HepG2 (cell line): ENCODE data around the gene ENTPD6. TPM values are rescaled to one million over a fixed set of nuclear protein-coding genes. Genes with fewer than 3 reads are reported as not detected.
A peak's percentile ranks its signal among the peaks of the same experiment; 100 is the strongest.

ENCODE experiments used
- FLYWCH1 ChIP-seq: sonication (generic); formaldehyde crosslinking; IDR thresholded peaks from 2 replicates; pipeline ENCODE4 v1.8.1; 2023; ENCODE audit warnings: mild to moderate bottlenecking, missing genetic modification reagents
- HNRNPL ChIP-seq: fragments of 200-400 bp; formaldehyde crosslinking; IDR thresholded peaks from 2 replicates; pipeline ENCODE4 v1.6.1; 2017; ENCODE audit warnings: mild to moderate bottlenecking, low read depth, low read length
- MEF2D ChIP-seq: sonication (generic); formaldehyde crosslinking; IDR thresholded peaks from 2 replicates; pipeline ENCODE4 v1.5.1; 2020; ENCODE audit warnings: mild to moderate bottlenecking, missing genetic modification reagents
- NCOA2 ChIP-seq: sonication (generic); formaldehyde crosslinking; IDR thresholded peaks from 2 replicates; pipeline ENCODE4 v1.8.0; 2022; ENCODE audit warnings: inconsistent platforms
- SOX6 ChIP-seq, 2 experiments: fragments of 450-650 bp in 1 of 2; sonication (generic) in 1 of 2; formaldehyde crosslinking in 1 of 2; IDR thresholded peaks; 2 replicates each; pipeline versions ENCODE4 v1.4.0 to v1.6.1; 2017 to 2020; ENCODE audit warnings: antibody characterized with exemption in 1 of 2, mild to moderate bottlenecking in 1 of 2, missing genetic modification reagents in 1 of 2
- SRY ChIP-seq: sonication (generic); formaldehyde crosslinking; IDR thresholded peaks from 2 replicates; pipeline ENCODE4 v1.8.0; 2022; ENCODE audit warnings: mild to moderate bottlenecking, missing genetic modification reagents
- YEATS2 ChIP-seq: sonication (generic); formaldehyde crosslinking; IDR thresholded peaks from 2 replicates; pipeline ENCODE4 v1.4.0; 2020; ENCODE audit warnings: missing genetic modification reagents, borderline replicate concordance
- ZNF468 ChIP-seq: sonication (generic); formaldehyde crosslinking; IDR thresholded peaks from 2 replicates; pipeline ENCODE4 v1.8.0; 2022; ENCODE audit warnings: mild to moderate bottlenecking, moderate library complexity, missing genetic modification reagents
- polyA plus RNA-seq, 8 experiments: library from polyadenylated mRNA; depleted of rRNA in 3 of 8; stranded (reverse) in 7 of 8; unstranded in 1 of 8; fragments of >200 nt; fragmentation: Illumina TruSeq in 4 of 8; extraction: Trizol in 4 of 8; gene quantifications; 2 replicates each; pipeline versions ENCODE4 v1.2.1 to v1.2.3, GENCODE V29; 2011 to 2016; ENCODE audit warnings: low read depth in 4 of 8, missing spikeins in 1 of 8, mixed read lengths in 1 of 8; ENCODE audit not compliant: insufficient read depth in 1 of 8
- total RNA-seq, 5 experiments: library from RNA; depleted of rRNA; stranded (reverse); fragments of >200 nt; fragmentation: Illumina TruSeq; extraction: Trizol; gene quantifications; 2 replicates each; pipeline ENCODE4 v1.2.3, GENCODE V29; 2016; ENCODE audit warnings: low read depth in 1 of 5
- TF ChIP-seq, protein P1 (sequence below): sonication (generic); formaldehyde crosslinking; IDR thresholded peaks from 2 replicates; pipeline ENCODE4; 2020; ENCODE audit warnings: missing genetic modification reagents, mild to moderate bottlenecking, borderline replicate concordance
- TF ChIP-seq, protein P2 (sequence below): IDR thresholded peaks from 2 replicates; pipeline ENCODE4 v1.6.1; 2016; ENCODE audit warnings: control low read depth
- TF ChIP-seq, protein P3 (sequence below): IDR thresholded peaks from 2 replicates; pipeline ENCODE4 v1.6.1; 2016; ENCODE audit warnings: mild to moderate bottlenecking
- TF ChIP-seq, protein P4 (sequence below): sonication (generic); formaldehyde crosslinking; IDR thresholded peaks from 2 replicates; pipeline ENCODE4 v1.4.0; 2020; ENCODE audit warnings: low read depth, mild to moderate bottlenecking, missing genetic modification reagents
- TF ChIP-seq, protein P5 (sequence below): sonication (generic); formaldehyde crosslinking; IDR thresholded peaks from 2 replicates; pipeline ENCODE4 v1.4.0; 2020; ENCODE audit warnings: mild to moderate bottlenecking, missing genetic modification reagents
- TF ChIP-seq, protein P6 (sequence below): sonication (generic); formaldehyde crosslinking; IDR thresholded peaks from 2 replicates; pipeline ENCODE4 v1.4.0; 2020; ENCODE audit warnings: missing genetic modification reagents
- TF ChIP-seq, protein P7 (sequence below): sonication (generic); formaldehyde crosslinking; IDR thresholded peaks from 2 replicates; pipeline ENCODE4 v1.8.1; 2022; ENCODE audit warnings: low read depth, mild to moderate bottlenecking, missing genetic modification reagents

ENTPD6 gene
- total and polyA plus RNA-seq, 2 of the 13 experiments (the other 11 are each of a cell fraction or from before 2014, with no cell fraction given), result 164 to 172 TPM

DNA sequence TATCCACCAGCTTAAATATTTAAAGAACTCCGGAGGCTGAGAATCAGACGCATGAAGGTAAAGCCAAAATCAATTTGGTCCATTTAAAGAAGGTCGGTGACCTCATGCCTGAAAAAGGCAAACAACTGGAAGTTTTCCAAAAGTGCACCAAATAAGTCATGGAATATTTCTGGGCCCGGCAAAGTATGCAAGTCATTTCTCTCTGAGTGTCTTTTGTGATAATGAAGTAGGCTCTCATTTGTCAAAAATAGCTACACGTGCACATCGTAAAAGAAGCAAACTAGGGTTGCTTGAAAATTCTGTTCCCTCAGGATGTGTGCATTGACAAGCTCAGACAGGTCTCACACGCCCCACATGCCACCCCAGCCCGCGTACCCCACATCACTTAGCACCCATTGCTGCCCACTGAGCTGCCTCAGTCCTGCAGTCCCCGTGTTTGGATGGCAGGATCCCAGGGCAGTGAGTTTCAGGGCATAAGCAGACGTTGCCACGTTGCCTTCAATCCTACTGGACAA, 31.9 kb downstream of the ENTPD6 start (continued):
- TF ChIP-seq, protein P1, sequence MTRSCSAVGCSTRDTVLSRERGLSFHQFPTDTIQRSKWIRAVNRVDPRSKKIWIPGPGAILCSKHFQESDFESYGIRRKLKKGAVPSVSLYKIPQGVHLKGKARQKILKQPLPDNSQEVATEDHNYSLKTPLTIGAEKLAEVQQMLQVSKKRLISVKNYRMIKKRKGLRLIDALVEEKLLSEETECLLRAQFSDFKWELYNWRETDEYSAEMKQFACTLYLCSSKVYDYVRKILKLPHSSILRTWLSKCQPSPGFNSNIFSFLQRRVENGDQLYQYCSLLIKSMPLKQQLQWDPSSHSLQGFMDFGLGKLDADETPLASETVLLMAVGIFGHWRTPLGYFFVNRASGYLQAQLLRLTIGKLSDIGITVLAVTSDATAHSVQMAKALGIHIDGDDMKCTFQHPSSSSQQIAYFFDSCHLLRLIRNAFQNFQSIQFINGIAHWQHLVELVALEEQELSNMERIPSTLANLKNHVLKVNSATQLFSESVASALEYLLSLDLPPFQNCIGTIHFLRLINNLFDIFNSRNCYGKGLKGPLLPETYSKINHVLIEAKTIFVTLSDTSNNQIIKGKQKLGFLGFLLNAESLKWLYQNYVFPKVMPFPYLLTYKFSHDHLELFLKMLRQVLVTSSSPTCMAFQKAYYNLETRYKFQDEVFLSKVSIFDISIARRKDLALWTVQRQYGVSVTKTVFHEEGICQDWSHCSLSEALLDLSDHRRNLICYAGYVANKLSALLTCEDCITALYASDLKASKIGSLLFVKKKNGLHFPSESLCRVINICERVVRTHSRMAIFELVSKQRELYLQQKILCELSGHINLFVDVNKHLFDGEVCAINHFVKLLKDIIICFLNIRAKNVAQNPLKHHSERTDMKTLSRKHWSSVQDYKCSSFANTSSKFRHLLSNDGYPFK (CRISPR knock-in tag), result no peak; the same call in 1 of the 2 replicates
- 0 out of 2 replicates have a peak, but pooled peaks have one; percentile 69 for TF ChIP-seq HNRNPL
- peak; percentile 50; the same call in 1 of the 2 replicates for TF ChIP-seq MEF2D (CRISPR knock-in tag)
- TF ChIP-seq YEATS2, result 0 out of 2 replicates have a peak, but pooled peaks have one; percentile 1
- TF ChIP-seq, protein P2, sequence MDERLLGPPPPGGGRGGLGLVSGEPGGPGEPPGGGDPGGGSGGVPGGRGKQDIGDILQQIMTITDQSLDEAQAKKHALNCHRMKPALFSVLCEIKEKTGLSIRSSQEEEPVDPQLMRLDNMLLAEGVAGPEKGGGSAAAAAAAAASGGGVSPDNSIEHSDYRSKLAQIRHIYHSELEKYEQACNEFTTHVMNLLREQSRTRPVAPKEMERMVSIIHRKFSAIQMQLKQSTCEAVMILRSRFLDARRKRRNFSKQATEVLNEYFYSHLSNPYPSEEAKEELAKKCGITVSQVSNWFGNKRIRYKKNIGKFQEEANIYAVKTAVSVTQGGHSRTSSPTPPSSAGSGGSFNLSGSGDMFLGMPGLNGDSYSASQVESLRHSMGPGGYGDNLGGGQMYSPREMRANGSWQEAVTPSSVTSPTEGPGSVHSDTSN (CRISPR knock-in tag), result no peak
- TF ChIP-seq, protein P3, sequence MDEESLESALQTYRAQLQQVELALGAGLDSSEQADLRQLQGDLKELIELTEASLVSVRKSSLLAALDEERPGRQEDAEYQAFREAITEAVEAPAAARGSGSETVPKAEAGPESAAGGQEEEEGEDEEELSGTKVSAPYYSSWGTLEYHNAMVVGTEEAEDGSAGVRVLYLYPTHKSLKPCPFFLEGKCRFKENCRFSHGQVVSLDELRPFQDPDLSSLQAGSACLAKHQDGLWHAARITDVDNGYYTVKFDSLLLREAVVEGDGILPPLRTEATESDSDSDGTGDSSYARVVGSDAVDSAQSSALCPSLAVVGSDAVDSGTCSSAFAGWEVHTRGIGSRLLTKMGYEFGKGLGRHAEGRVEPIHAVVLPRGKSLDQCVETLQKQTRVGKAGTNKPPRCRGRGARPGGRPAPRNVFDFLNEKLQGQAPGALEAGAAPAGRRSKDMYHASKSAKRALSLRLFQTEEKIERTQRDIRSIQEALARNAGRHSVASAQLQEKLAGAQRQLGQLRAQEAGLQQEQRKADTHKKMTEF (CRISPR knock-in tag), result peak; percentile 23; the same call in 1 of the 2 replicates
- no peak for TF ChIP-seq SOX6 (IDR thresholded peaks at IDR 0.05)
- TF ChIP-seq SOX6 (CRISPR knock-in tag; IDR thresholded peaks at IDR 0.05), result peak; percentile 73
- TF ChIP-seq, protein P4, sequence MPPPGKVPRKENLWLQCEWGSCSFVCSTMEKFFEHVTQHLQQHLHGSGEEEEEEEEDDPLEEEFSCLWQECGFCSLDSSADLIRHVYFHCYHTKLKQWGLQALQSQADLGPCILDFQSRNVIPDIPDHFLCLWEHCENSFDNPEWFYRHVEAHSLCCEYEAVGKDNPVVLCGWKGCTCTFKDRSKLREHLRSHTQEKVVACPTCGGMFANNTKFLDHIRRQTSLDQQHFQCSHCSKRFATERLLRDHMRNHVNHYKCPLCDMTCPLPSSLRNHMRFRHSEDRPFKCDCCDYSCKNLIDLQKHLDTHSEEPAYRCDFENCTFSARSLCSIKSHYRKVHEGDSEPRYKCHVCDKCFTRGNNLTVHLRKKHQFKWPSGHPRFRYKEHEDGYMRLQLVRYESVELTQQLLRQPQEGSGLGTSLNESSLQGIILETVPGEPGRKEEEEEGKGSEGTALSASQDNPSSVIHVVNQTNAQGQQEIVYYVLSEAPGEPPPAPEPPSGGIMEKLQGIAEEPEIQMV (CRISPR knock-in tag), result 0 out of 2 replicates have a peak, but pooled peaks have one; percentile 27
- TF ChIP-seq, protein P5, sequence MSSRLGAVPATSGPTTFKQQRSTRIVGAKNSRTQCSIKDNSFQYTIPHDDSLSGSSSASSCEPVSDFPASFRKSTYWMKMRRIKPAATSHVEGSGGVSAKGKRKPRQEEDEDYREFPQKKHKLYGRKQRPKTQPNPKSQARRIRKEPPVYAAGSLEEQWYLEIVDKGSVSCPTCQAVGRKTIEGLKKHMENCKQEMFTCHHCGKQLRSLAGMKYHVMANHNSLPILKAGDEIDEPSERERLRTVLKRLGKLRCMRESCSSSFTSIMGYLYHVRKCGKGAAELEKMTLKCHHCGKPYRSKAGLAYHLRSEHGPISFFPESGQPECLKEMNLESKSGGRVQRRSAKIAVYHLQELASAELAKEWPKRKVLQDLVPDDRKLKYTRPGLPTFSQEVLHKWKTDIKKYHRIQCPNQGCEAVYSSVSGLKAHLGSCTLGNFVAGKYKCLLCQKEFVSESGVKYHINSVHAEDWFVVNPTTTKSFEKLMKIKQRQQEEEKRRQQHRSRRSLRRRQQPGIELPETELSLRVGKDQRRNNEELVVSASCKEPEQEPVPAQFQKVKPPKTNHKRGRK (CRISPR knock-in tag), result no peak
- no peak for TF ChIP-seq FLYWCH1
- 0 out of 2 replicates have a peak, but pooled peaks have one; percentile 20 for TF ChIP-seq NCOA2 (CRISPR knock-in tag)
- TF ChIP-seq ZNF468, result no peak
- TF ChIP-seq, protein P6, sequence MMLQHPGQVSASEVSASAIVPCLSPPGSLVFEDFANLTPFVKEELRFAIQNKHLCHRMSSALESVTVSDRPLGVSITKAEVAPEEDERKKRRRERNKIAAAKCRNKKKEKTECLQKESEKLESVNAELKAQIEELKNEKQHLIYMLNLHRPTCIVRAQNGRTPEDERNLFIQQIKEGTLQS (CRISPR knock-in tag), result peak; percentile 80; the same call in 1 of the 2 replicates
- TF ChIP-seq, protein P7, sequence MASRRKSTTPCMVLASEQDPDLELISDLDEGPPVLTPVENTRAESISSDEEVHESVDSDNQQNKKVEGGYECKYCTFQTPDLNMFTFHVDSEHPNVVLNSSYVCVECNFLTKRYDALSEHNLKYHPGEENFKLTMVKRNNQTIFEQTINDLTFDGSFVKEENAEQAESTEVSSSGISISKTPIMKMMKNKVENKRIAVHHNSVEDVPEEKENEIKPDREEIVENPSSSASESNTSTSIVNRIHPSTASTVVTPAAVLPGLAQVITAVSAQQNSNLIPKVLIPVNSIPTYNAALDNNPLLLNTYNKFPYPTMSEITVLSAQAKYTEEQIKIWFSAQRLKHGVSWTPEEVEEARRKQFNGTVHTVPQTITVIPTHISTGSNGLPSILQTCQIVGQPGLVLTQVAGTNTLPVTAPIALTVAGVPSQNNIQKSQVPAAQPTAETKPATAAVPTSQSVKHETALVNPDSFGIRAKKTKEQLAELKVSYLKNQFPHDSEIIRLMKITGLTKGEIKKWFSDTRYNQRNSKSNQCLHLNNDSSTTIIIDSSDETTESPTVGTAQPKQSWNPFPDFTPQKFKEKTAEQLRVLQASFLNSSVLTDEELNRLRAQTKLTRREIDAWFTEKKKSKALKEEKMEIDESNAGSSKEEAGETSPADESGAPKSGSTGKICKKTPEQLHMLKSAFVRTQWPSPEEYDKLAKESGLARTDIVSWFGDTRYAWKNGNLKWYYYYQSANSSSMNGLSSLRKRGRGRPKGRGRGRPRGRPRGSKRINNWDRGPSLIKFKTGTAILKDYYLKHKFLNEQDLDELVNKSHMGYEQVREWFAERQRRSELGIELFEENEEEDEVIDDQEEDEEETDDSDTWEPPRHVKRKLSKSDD (CRISPR knock-in tag), result no peak
- no peak; the same call in 1 of the 2 replicates for TF ChIP-seq SRY (CRISPR knock-in tag)
